Pancreas (tissue), 10 donors: ENCODE data around the gene GLI1. TPM values are rescaled to one million over a fixed set of nuclear protein-coding genes. Genes with fewer than 3 reads are reported as not detected.
"Not testable (repeated sequence)": the region's sequence is repeated elsewhere in the genome, so short reads cannot be mapped to it uniquely, and the experiment has no call there.

Experiments
- ATAC-seq, 4 donors: fragments of 200-7000 bp; cut with Tn5 transposase; one replicate each; pipeline versions ENCODE4 v1.8.0 to v1.9.1; 2020; ENCODE audit warnings: mild to moderate bottlenecking in 4 of 4, moderate library complexity in 4 of 4
- DNase-seq, 6 donors: peaks; one replicate each; pipeline ENCODE4 v3.0.0-alpha.2; 2020
- FAIRE-seq: peaks from 2 replicates; lab custom pipeline; 2012; peaks lifted over from hg19 to GRCh38; lab: Jason Lieb, UNC
- H3K27ac ChIP-seq, 4 donors: fragments of 200-600 bp; sonication (generic); 1 replicate in 3 of 4; 2 replicates in 1 of 4; pipeline versions ENCODE4 v1.5.0 to v1.8.0; 2020
- H3K27me3 ChIP-seq, 4 donors: fragments of 200-600 bp; one replicate each; pipeline ENCODE4 v1.8.0; 2021
- H3K36me3 ChIP-seq, 3 donors: fragments of 200-600 bp; sonication (generic) in 1 of 3; one replicate each; pipeline versions ENCODE4 v1.5.0 to v1.8.0; 2020 to 2021
- H3K4me1 ChIP-seq, 3 donors: fragments of 200-600 bp; one replicate each; pipeline ENCODE4 v1.8.0; 2021
- H3K4me3 ChIP-seq, 4 donors: fragments of 200-600 bp; sonication (generic) in 2 of 4; one replicate each; pipeline versions ENCODE4 v1.5.0 to v1.8.0; 2020 to 2021
- H3K9me3 ChIP-seq, 4 donors: fragments of 200-600 bp; one replicate each; pipeline ENCODE4 v1.8.0; 2021
- CTCF ChIP-seq, 4 donors: fragments of 200-600 bp; sonication (generic) in 3 of 4; IDR thresholded peaks; one replicate each; pipeline versions ENCODE4 v1.5.0 to v1.8.0; 2021; ENCODE audit warnings: antibody characterized with exemption in 4 of 4
- WGBS, 2 donors: extraction: QIAGEN DNeasy Blood & Tissue Kit; methylation state at CpG; one replicate each; pipeline ENCODE4 v1.1.7; 2013; 5-methylcytosine and 5-hydroxymethylcytosine counted together
- intact Hi-C, 3 donors: fragments of 100-400 bp; cut with DNase I; formaldehyde crosslinking; loops; one replicate each; pipeline versions ENCODE4 v1.11.1 to v1.14.2; 2022
- polyA plus RNA-seq, 2 donors: library from polyadenylated mRNA; stranded (reverse); fragments of 200-250 nt; gene quantifications; one replicate each; pipeline ENCODE4 v1.2.3, GENCODE V29; 2013
- total RNA-seq, 6 donors: library from RNA; stranded (reverse); fragmentation: NEBNext Ultra II Directional in 4 of 6; extraction: Animal tissue kit (Norgen Biotek cat#: 25700) in 4 of 6; gene quantifications; one replicate each; pipeline versions ENCODE4 v1.2.1 to v1.2.4, GENCODE V29; 2021 to 2023
- donor health status: healthy with polysubstance abuse.
- donor health status: DM: no; HTN: no; CAD: no; lungs with moderate emphysema.
- donor health status: DM: no; HTN: no; CAD: no.
- donor health status: control.
- donor health status: control.
- donor health status: Bipolar disorder and iron deficiency.
- donor health status: DM: yes; HTN: yes; CAD: no.
- donor health status: DM: no; HTN: no; CAD: no.
- donor health status: DM: no; HTN: no; CAD: no.
- donor health status: DM: yes; HTN: yes; CAD: no.

GLI1 gene
- total and polyA plus RNA-seq, 8 donors, result 0.06 to 2.2 (median 0.46) TPM; not detected in 2

DNA sequence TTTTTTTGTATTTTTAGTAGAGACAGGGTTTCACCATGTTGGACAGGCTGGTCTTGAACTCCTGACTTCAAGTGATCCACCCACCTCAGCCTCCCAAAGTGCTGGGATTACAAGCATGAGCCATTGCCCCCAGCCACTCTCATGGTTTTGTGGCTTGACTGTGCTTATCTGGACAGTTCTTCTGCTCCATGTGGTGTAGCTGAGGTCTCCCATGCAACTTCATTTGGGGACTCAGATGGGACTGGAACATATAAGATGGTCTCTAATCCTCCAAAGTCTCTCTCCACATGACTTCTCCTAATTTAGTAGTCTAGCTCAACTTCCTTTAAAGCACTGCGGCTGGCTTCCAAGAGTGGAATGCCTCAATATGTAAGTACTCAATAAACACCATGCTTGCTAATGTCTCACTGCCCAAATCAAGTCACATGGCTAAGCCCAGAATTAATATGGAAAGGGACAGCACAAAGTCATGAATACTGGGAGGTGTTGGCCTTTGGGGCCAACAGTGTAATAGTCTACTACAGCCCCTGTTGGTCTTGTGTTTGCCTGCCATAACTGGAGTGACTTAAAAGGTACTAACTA lies 17.6 kb upstream of the GLI1 start:
- Histone ChIP-seq H3K9me3 (no peaks in the 10 kb centered on the region), H3K27me3 (no peaks in the 10 kb centered on the region), H3K4me1 (no peaks in the 10 kb centered on the region), H3K27ac (no peak overlapping the region), H3K4me3 (no peak overlapping the region), H3K36me3 (no peaks in the 10 kb centered on the region)
- intact Hi-C loops, result no loop called here
- FAIRE-seq, result no peak
- no peak for ATAC-seq
- no peak for TF ChIP-seq CTCF (IDR thresholded peaks at IDR 0.05)
- 45 to 95% methylated on average over 1 of the region's 1 CpG for WGBS, 2 donors
- DNase-seq, result no peak

DNA sequence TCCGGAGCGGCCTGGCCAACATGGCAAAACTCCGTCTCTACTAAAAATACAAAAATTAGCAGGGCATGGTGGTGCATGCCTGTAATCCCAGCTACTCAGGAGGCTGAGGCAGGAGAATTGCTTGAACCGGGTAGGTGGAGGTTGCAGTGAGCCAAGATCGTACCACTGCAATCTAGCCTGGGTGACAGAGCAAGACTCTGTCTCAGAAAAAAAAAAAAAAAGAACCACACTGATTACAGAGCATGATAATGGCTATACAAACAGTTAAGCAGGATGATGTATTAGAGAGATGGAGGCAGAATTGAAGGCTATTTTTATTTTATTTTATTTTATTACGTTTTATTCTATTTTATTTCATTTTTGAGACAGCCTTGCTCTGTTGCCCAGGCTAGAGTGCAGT lies 15.2 kb upstream of the GLI1 start:
- DNase-seq, FAIRE-seq, H3K9me3 ChIP-seq, H3K27me3 ChIP-seq, H3K36me3 ChIP-seq, intact Hi-C loops, ATAC-seq, H3K4me1 ChIP-seq, H3K4me3 ChIP-seq, H3K27ac ChIP-seq: not testable (repeated sequence)
- 68 to 73% methylated on average over 6 of the region's 6 CpGs for WGBS, 2 donors

GRCh38 chr12:57444744-57445143 lies 14.8 kb upstream of the GLI1 start:
- H3K36me3 ChIP-seq, result no peaks in the 10 kb centered on the region
- intact Hi-C loops, result no loop called here
- WGBS, 2 donors, result 72 to 77% methylated on average over 5 of the region's 5 CpGs

GRCh38 chr12:57446292-57446960 lies 13.2 kb upstream of the GLI1 start:
- Histone ChIP-seq H3K9me3 (no peaks in the 10 kb centered on the region), H3K27me3 (no peaks in the 10 kb centered on the region), H3K4me1 (no peaks in the 10 kb centered on the region), H3K4me3 (no peak overlapping the region), H3K27ac (no peak overlapping the region), H3K36me3 (no peaks in the 10 kb centered on the region)
- 89 to 96% methylated on average over 6 of the region's 6 CpGs for WGBS, 2 donors
- DNase-seq (no peak), ATAC-seq (no peak), FAIRE-seq (no peak)
- no peak for TF ChIP-seq CTCF (IDR thresholded peaks at IDR 0.05)
- intact Hi-C loops, result no loop called here

More at GRCh38 chr12:57444744-57445143, 14.8 kb upstream of the GLI1 start:
- no peak overlapping the region for H3K4me3 ChIP-seq
- no peaks in the 10 kb centered on the region for H3K9me3 ChIP-seq
- no peaks in the 10 kb centered on the region for H3K4me1 ChIP-seq
- no peak overlapping the region for H3K27ac ChIP-seq
- TF ChIP-seq CTCF (IDR thresholded peaks at IDR 0.05), result no peak
- DNase-seq (no peak), FAIRE-seq (no peak), ATAC-seq (no peak)
- H3K27me3 ChIP-seq, result no peaks in the 10 kb centered on the region

DNA sequence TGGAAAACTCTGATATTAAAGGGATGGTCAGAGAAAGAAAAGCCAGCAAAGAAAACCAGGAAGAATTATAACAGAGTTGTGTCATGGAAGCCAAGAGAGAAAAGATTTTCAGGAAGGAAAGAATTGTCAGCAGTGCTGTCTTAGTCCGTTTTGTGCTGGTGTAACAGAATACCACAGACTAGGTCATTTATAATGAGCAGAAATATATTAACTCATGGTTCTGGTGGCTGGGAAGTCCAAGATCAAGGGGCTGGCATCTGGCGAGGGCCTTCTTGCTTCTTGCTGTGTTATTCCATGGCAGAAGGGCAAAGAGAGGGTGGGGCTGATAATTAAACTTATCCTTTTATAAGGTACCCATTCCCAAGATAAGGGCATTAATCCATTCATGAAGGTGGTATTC lies 10.9 kb upstream of the GLI1 start:
- TF ChIP-seq CTCF (IDR thresholded peaks at IDR 0.05), result no peak
- Histone ChIP-seq H3K36me3 (no peaks in the 10 kb centered on the region), H3K9me3 (no peaks in the 10 kb centered on the region), H3K27ac (no peak overlapping the region), H3K4me1 (no peaks in the 10 kb centered on the region), H3K27me3 (no peaks in the 10 kb centered on the region), H3K4me3 (no peak overlapping the region)
- no peak for ATAC-seq
- no peak for FAIRE-seq
- intact Hi-C loops, result no loop called here
- WGBS, 2 donors, result 71 to 79% methylated on average over 2 of the region's 2 CpGs
- DNase-seq, result no peak
